Fibroblast of the aortic adventitia (primary cell): ENCODE measurements around the gene ADCY10. TPM values are rescaled to one million over a fixed set of nuclear protein-coding genes. Genes with fewer than 3 reads are reported as not detected.

Experiments
- DNase-seq: peaks from one replicate; pipeline ENCODE4 v3.0.0-alpha.2; 2010; ENCODE audit warnings: low read depth
- H3K4me3 ChIP-seq: 2 replicates; pipeline ENCODE4 v1.5.1; 2011; ENCODE audit warnings: low read depth, mild to moderate bottlenecking, control low read depth, low read length, moderate library complexity
- CTCF ChIP-seq: IDR thresholded peaks from 2 replicates; pipeline ENCODE4 v1.5.1; 2011; ENCODE audit warnings: mild to moderate bottlenecking, low read length, control low read depth, inconsistent platforms; ENCODE audit not compliant: insufficient read depth
- total RNA-seq: library from RNA; depleted of rRNA; stranded (reverse); fragments of >200 nt; gene quantifications from 2 replicates; pipeline ENCODE4 v1.2.3, GENCODE V29; 2012; ENCODE audit warnings: low replicate concordance

The ADCY10 gene
- total RNA-seq, 1 donor, result 0.09 TPM

GRCh38 chr1:167915569-167915968 lies 1.6 kb upstream of the ADCY10 start:
- no peak for TF ChIP-seq CTCF
- no peak for DNase-seq
- no peak overlapping the region for H3K4me3 ChIP-seq

GRCh38 chr1:167912294-167912693 lies 1.6 kb downstream of the ADCY10 start:
- DNase-seq, result no peak
- no peak for TF ChIP-seq CTCF
- no peak overlapping the region for H3K4me3 ChIP-seq

- DNase-seq, result no peak
- H3K4me3 ChIP-seq, result no peak overlapping the region
- no peak for TF ChIP-seq CTCF
Measured at GRCh38 chr1:167911413-167911812, 2.5 kb downstream of the ADCY10 start.

GRCh38 chr1:167910530-167910929 lies 3.4 kb downstream of the ADCY10 start:
- DNase-seq, result no peak
- H3K4me3 ChIP-seq, result no peak overlapping the region
- no peak for TF ChIP-seq CTCF

- DNase-seq, result no peak
- no peak overlapping the region for H3K4me3 ChIP-seq
- no peak for TF ChIP-seq CTCF
Measured at GRCh38 chr1:167909691-167910180, 4.2 kb downstream of the ADCY10 start.

GRCh38 chr1:167905671-167906070 lies 8.3 kb downstream of the ADCY10 start:
- DNase-seq, result peak; percentile 16
- H3K4me3 ChIP-seq, result no peak overlapping the region
- TF ChIP-seq CTCF, result no peak

GRCh38 chr1:167905182-167905581 lies 8.8 kb downstream of the ADCY10 start:
- H3K4me3 ChIP-seq, result no peak overlapping the region
- TF ChIP-seq CTCF, result no peak
- peak; percentile 11 for DNase-seq
